ENCODE measurements around the gene GPR119.
"Not testable (repeated sequence)": the region's sequence is repeated elsewhere in the genome, so short reads cannot be mapped to it uniquely, and the experiment has no call there.

GPR119 gene

GRCh38 chrX:130385520-130385919, at the start of gene GPR119:
Gene GPR119 (minus strand): TSS chrX:130385674. CDS start chrX:130385447, 227 bp downstream.
- no peak for DNase-seq (ENCODE audit: low spot score)

- not testable (repeated sequence) for DNase-seq (ENCODE audit: low spot score)
Observed at GRCh38 chrX:130429236-130429635, 43.8 kb upstream of the GPR119 start.

- DNase-seq (ENCODE audit: low spot score): no peak
Observed at GRCh38 chrX:130426531-130426930, 41.1 kb upstream of the GPR119 start.

- DNase-seq (ENCODE audit: low spot score): no peak
Observed at GRCh38 chrX:130419263-130419662, 33.8 kb upstream of the GPR119 start.

GRCh38 chrX:130418740-130419139, 33.3 kb upstream of the GPR119 start:
- no peak for DNase-seq (ENCODE audit: low spot score)

GRCh38 chrX:130418066-130418465, 32.6 kb upstream of the GPR119 start:
- no peak for DNase-seq (ENCODE audit: low spot score)

GRCh38 chrX:130416785-130417184, 31.3 kb upstream of the GPR119 start:
- no peak for DNase-seq (ENCODE audit: low spot score)

- DNase-seq (ENCODE audit: low spot score): no peak
Observed at GRCh38 chrX:130415201-130415600, 29.7 kb upstream of the GPR119 start.

- no peak for DNase-seq (ENCODE audit: low spot score)
Observed at GRCh38 chrX:130414800-130415199, 29.3 kb upstream of the GPR119 start.

- DNase-seq (ENCODE audit: low spot score): peak; percentile 8
Observed at GRCh38 chrX:130413415-130413814, 27.9 kb upstream of the GPR119 start.

- DNase-seq (ENCODE audit: low spot score): no peak
Observed at GRCh38 chrX:130402208-130402684, 16.8 kb upstream of the GPR119 start.

- DNase-seq (ENCODE audit: low spot score): peak; percentile 99
Observed at GRCh38 chrX:130401415-130402207, 16.1 kb upstream of the GPR119 start, which contains the start of gene RBMX2. Gene RBMX2 (plus strand): TSS chrX:130401987. CDS start chrX:130402033, 46 bp downstream.

GRCh38 chrX:130395341-130395740, 9.9 kb upstream of the GPR119 start:
- no peak for DNase-seq (ENCODE audit: low spot score)

GRCh38 chrX:130393451-130394074, 8.1 kb upstream of the GPR119 start:
- peak; percentile 70 for DNase-seq (ENCODE audit: low spot score)

GRCh38 chrX:130386408-130386808, 934 bp upstream of the GPR119 start:
- no peak for DNase-seq (ENCODE audit: low spot score)

- no peak for DNase-seq (ENCODE audit: low spot score)
Observed at GRCh38 chrX:130378024-130378669, 7.3 kb downstream of the GPR119 start.

GRCh38 chrX:130376077-130376476, 9.4 kb downstream of the GPR119 start:
- DNase-seq (ENCODE audit: low spot score): no peak

GRCh38 chrX:130352050-130352449, 33.4 kb downstream of the GPR119 start:
- DNase-seq (ENCODE audit: low spot score): not testable (repeated sequence)

- no peak for DNase-seq (ENCODE audit: low spot score)
Observed at GRCh38 chrX:130351567-130351966, 33.9 kb downstream of the GPR119 start.

GRCh38 chrX:130347321-130347720, 38.2 kb downstream of the GPR119 start:
- DNase-seq (ENCODE audit: low spot score): no peak

GRCh38 chrX:130343411-130343810, 42.1 kb downstream of the GPR119 start:
- DNase-seq (ENCODE audit: low spot score): no peak

- no peak for DNase-seq (ENCODE audit: low spot score)
Observed at GRCh38 chrX:130340271-130340670, 45.2 kb downstream of the GPR119 start.
